Femur (tissue), 1 donor: ENCODE data around the gene TMEM72.

Experiments
- DNase-seq: peaks from one replicate; pipeline ENCODE4 v3.0.0-alpha.2; 2017

The TMEM72 gene

DNA sequence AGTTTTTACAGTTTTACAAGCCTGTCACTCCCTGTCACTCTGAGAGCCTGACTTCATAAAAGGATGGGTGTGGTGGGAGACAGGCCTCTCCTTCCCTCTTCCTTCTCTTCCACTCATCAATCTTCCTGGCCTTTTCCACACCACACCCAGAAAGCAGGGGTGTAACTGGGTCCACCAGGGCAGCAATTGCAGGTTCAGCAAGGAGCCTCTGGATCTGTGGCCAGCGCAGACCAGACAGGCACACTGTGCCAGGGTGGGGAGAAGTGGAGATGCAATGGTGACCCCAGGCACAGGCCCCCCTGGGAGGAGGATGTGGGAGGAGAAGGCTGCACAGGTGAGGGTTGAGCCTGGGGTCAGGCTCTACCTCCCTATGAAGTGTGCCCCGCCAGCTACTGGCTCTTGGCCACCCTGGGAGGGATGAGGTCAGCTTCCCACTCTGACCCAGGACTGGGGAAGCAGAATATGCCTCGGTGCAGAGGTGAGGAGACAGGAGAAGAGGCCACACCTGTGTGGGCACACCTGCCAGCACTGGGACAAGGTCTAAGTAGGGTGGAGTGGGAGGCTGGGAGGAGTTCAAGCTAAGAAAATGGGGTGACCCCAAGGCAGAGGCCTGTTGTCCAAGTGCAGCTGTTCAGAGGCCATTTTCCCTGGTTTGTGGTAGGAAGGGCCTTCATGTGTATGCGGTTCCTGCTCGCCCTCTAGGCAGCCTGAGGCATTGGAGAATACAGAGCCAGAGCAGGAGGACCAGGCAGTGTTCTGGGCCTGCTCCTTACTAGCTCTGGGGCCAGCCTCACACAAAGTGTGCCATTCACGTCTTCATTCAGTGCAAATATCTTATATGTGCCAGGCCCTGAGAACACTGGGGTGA, 20.2 kb upstream of the TMEM72 start:
- DNase-seq, result no peak

- no peak for DNase-seq
These were observed 19.4 kb upstream of the TMEM72 start for GRCh38 chr10:44891721-44892120.

- DNase-seq, result no peak
These were observed 17.3 kb upstream of the TMEM72 start for GRCh38 chr10:44893604-44894468.

DNA sequence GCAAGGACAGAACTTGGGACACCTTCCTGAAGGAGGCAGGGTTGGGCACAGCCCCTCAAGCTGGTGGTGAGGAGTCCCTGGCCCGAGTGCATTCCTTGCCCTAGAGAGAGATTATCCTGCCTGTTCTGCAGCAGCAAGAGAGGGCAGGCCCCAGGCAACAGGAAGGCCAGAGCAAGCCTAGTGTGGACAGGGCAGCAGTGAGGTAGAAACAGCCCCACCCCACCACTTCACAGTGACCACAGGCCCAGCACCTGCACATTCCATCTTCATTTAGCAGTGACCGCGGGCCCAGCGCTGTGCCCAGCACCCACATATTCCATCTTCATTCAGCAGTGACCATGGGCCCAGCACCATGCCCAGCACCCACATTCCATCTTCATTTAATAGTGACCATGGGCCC, 16.4 kb upstream of the TMEM72 start:
- DNase-seq, result no peak

GRCh38 chr10:44895280-44895679, 15.9 kb upstream of the TMEM72 start:
- no peak for DNase-seq

DNA sequence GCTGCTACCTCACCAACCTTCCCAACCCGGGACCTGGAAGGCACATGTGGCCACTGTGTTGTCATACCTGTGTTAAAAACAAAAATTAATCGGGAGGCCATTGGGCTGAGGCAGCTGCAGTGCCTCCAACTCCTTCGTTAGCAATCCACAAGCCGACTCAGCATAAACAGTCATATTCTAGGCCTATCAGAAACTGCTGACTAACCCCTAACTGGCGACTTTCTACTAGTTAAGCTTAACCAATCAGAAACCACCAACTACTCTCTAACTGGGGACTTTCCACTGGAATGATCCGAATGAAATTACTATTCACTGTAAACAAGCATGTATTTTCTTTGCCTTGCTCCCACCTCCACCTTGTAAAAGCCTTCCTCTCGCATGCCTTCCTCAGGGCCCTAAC, 14.1 kb upstream of the TMEM72 start:
- no peak for DNase-seq

DNA sequence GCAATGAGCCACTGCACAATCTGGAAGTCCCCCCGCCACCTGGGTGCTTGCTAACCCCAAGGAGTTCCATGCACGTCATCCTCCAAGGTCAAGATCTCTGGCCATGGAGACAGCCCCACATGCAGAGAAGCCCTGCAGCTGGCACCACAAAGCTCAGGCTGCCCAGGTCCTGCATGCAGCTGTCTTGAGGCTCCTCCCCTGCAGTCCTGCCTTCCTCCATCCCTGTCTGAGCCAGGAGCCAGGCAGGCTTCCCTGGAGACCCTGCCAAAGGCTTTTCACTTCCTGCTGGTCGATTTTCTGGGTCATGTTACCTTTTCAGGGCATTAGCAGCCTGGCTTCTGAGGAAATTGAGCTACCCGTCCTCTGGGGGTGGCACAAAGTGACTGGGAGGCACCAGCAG, 12.5 kb upstream of the TMEM72 start:
- no peak for DNase-seq

- DNase-seq, result no peak
These were observed 11.6 kb upstream of the TMEM72 start for GRCh38 chr10:44899450-44900080.

DNA sequence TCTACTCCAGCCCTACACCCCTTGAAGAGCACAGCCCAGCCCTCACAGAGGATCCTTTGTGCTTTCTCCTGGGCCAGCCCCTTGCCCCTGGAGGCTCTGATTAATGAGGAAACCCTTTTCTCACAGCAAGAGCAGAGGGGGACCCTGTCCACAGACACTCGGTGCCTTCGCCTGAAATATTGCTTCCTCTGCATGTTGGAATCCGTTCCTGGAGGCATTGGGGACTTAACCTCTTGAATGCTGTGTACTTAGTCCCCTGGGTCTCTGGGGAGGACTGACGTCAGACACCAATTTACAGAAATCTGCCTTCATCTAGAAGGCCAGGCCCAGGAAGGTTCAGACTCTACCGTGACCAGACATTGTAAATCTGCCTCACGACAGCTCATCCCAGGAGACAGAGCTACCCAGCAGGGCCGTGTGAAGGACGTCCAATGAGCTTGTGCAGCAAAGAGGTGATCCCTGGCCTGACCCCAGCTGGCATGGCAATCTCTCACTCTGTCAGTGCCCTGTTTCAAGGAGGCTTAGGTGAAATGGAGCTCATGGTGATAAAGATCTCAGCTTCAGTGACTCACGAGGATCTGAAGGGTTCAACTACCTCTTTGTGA, 8.1 kb upstream of the TMEM72 start:
- DNase-seq, result no peak

- no peak for DNase-seq
These were observed 4.7 kb upstream of the TMEM72 start for GRCh38 chr10:44906486-44906885.

DNA sequence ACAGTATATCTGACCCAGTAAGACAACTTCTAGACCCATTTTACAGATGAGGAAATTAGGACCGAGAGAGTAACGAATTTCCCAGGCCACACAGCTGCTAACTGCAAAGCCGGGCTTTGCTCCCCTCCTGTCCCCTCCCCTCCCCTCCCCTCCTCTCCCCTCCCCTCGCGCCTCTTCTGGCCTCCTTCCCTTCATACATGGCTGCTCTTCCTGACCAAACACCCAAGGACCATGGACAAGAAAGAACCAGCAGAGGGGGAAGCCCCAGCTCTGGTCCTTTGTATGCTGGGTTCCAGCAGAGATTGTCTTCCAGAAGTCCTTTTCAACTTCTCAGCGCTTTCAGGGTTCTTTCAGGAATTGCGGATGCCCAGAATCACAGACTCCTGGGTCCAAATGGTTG, 3.6 kb upstream of the TMEM72 start:
- DNase-seq, result no peak

DNA sequence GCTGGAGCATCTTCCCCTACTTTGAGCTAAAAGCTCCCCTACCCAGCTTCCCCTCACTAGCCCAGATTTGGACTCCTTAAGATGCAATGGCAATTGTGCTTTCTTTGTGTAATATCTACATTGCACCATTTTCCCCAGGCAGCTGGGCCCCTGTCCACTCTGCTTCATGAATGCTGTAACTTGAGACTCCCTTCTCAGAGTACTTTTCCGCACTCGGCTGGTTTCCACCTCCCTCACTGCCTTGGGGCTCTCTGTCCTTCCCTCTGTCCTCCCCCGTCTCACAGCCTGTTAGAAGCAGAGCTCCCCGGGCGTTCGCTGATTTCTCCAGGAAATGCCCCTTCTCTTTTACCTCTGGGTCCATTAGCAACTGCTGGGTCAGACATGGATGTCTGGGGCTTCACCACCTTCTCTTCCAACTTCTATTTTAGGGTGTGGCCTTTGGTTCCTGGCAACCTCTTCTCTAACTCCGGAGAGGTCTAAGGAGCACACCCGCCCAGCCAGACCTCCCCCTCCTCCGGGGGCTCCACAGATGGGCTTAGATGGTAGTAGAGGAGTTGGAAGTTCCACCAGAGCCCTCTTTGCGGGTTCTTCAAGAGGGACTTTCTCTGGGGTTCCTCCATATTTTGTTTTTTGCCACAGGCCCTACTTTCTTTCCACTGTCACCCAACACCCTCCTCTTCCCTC, 2.9 kb upstream of the TMEM72 start:
- DNase-seq, result peak; percentile 74

- peak; percentile 57 for DNase-seq
These were observed 2.1 kb upstream of the TMEM72 start for GRCh38 chr10:44908936-44909630.

DNA sequence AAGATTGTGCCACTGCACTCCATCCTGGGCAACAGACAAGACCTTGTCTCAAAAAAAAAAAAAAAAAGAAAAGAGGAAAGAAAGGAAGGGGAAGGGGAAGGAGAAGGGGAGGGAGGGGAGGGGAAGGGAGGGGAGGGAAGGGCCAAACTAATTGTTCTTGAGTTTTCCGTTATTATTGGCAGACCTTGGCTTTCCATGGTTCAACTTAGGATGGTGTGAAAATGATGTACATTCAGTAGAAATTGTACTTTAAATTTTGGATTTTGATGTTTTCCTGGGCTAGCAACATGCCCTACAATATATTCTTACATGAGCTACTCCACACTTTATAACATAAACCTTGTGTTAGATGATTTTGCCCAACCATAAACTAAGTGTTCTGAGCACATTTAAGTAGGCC, 1.2 kb upstream of the TMEM72 start:
- no peak for DNase-seq

DNA sequence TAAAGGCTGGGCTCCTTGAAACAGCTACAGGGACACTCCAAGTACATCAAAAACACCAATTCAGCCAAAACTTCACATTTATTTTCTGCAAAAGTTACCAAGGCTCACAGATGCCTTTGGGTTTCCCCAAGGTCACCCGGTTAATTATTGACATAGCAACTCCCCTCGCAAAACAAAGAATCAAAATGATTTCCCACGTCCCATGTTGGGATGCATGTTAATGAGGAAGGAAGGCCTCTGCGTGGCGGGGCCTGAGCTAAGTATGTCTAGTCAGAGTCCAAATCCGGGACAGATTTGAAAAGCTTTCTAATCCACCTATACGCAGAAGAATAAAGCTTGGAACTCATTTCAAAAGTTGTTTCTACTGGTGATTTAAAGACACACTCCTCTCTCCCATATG, 535 bp upstream of the TMEM72 start:
- no peak for DNase-seq

DNA sequence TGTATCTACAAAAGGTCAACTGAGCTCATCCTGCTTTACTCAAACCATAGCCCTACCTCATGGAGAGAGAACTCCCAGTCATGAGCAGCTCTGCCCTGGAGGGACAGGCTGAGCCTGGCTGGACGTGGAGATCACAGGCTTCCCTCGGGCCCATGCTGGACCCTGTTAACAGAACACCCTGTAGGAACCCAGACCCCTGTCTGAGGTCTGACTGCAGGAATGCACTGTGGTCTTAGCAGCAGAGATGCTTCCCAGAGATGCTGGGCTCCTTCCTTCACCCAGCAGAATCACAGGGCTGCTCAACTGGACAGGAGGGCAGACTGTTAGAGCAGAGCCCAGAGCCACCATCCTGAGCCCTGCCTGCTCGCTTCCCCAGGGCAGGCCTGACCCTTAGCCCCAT, 814 bp downstream of the TMEM72 start:
- DNase-seq, result no peak

DNA sequence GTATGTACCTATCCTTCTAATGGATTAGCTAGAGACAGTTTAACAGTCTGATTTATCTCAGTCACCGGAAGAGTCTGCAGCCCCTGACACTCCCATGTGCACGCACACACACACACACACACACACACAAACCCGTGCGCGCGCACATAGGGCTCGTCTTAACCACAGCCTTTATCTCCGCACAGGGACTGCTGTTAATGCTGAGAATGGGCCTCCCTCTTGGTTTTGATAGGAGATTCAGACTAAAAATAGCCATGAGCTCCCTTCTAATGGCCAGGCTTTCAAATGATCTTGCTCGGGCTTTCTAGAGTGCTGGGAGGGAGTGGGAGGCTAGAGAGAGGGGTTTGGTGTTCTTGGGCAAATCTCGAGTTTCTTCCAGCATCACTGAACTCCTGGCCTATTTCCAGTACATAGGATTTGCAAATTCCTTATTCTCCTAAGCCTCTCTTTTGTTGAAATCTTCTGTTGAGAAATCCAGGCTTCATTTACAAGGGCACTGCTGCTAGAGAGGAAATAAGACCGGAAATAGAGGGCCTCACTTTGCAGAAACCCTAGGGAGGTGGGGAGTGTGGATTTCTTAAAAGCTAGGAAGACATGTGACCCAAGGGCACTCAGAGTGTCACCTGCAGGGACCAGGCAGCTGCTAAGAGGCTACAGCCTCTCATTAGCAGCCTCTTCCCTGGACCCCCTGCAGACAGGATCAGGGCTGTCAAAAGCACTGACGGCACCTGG, 2.4 kb downstream of the TMEM72 start:
- no peak for DNase-seq

DNA sequence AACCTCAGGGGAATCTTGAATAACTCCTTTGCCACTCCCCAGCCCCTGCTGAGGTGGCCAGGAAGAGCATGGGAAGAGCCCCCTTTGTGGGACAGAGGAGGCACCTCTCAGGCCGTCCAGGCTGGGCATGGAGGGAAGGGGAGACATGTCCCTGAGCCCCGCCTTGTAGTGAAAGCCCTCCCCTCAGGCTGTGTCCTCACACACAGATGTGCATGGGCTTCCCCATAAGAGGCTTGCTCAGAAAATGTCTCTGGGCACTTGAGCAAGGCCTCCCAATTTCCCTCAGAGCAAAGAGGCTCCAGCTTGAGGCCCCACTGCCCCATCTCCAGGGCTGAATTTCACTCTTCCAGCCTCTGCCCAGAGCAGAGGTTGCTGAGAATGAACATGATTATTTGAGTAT, 3.8 kb downstream of the TMEM72 start:
- no peak for DNase-seq

DNA sequence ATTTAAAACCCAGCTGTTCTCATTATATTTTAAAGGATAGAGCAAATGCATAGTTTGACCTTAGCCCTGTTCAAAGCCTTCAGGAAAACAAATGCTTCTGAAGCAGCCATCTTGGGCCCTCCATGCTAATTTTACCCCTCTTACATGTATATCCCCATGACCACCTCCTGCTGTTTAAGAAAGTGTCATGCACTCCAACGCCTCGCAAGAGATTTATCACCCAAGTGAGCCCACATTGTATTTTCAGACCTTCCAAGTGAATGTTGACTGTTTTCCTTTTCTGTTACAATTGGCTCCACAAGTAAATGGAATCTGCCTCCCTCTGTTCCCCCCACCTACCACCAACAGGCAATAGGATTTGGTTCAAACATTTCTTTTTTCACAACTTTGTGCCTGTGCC, 5.3 kb downstream of the TMEM72 start:
- no peak for DNase-seq

GRCh38 chr10:44917848-44918247, 6.7 kb downstream of the TMEM72 start:
- no peak for DNase-seq

GRCh38 chr10:44920252-44920651, 9.1 kb downstream of the TMEM72 start:
- DNase-seq, result no peak
